NCI-H748 (cell line): ENCODE results near the gene PRKAG2.

Experiments
- DNase-seq: peaks from one replicate; lab custom pipeline; 2025; ENCODE audit not compliant: unreplicated experiment; lab: John Stamatoyannopoulos, UW

Gene PRKAG2

GRCh38 chr7:151731022-151731441 lies 145.9 kb downstream of the PRKAG2 start:
- DNase-seq = no peak

GRCh38 chr7:151730591-151730990 lies 146.3 kb downstream of the PRKAG2 start:
- no peak for DNase-seq

- no peak for DNase-seq
Measured at GRCh38 chr7:151729521-151729921, 147.4 kb downstream of the PRKAG2 start.

GRCh38 chr7:151728746-151729145 lies 148.2 kb downstream of the PRKAG2 start:
- no peak for DNase-seq

GRCh38 chr7:151728286-151728660 lies 148.6 kb downstream of the PRKAG2 start:
- DNase-seq = no peak

GRCh38 chr7:151727579-151728285 lies 149.2 kb downstream of the PRKAG2 start:
- DNase-seq = no peak

GRCh38 chr7:151726652-151727578 lies 150.0 kb downstream of the PRKAG2 start:
- DNase-seq = no peak

- no peak for DNase-seq
Measured at GRCh38 chr7:151725844-151726651, 150.9 kb downstream of the PRKAG2 start.

- no peak for DNase-seq
Measured at GRCh38 chr7:151724920-151725584, 151.9 kb downstream of the PRKAG2 start.

- DNase-seq = no peak
Measured at GRCh38 chr7:151724250-151724915, 152.5 kb downstream of the PRKAG2 start.

- no peak for DNase-seq
Measured at GRCh38 chr7:151723321-151723720, 153.6 kb downstream of the PRKAG2 start.

GRCh38 chr7:151722533-151722932 lies 154.4 kb downstream of the PRKAG2 start:
- no peak for DNase-seq

GRCh38 chr7:151721694-151722093 lies 155.2 kb downstream of the PRKAG2 start:
- DNase-seq = no peak

GRCh38 chr7:151721236-151721635 lies 155.7 kb downstream of the PRKAG2 start:
- DNase-seq = no peak

- DNase-seq = no peak
Measured at GRCh38 chr7:151720280-151720679, 156.6 kb downstream of the PRKAG2 start.

GRCh38 chr7:151719897-151720242 lies 157.0 kb downstream of the PRKAG2 start:
- no peak for DNase-seq

GRCh38 chr7:151719031-151719896 lies 157.7 kb downstream of the PRKAG2 start:
- DNase-seq = no peak

- no peak for DNase-seq
Measured at GRCh38 chr7:151717918-151718317, 159.0 kb downstream of the PRKAG2 start.

GRCh38 chr7:151717415-151717814 lies 159.5 kb downstream of the PRKAG2 start:
- no peak for DNase-seq
